Measurements from ENCODE around the gene RASGRF2.

The RASGRF2 gene

DNA sequence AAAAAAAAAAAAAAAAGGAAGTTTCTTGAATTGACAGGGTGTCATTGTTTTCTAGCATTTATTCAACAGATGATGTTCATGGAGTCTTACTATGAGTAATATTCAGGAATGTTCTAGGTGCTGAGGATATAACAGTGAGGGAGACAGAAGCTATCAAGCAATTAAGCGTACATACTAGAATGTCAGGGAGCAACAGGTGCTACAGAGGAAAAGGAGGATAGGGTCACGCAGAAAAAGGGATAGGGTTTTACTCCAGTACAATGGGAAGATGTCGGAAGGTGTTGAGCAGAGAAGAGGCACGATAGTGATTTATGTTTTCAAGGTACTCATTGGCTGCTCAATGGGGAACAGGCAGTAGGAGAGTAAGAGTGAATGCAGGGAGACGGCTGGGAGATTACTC is 6.6 kb upstream of the RASGRF2 start:
- DNase-seq, result no peak

DNA sequence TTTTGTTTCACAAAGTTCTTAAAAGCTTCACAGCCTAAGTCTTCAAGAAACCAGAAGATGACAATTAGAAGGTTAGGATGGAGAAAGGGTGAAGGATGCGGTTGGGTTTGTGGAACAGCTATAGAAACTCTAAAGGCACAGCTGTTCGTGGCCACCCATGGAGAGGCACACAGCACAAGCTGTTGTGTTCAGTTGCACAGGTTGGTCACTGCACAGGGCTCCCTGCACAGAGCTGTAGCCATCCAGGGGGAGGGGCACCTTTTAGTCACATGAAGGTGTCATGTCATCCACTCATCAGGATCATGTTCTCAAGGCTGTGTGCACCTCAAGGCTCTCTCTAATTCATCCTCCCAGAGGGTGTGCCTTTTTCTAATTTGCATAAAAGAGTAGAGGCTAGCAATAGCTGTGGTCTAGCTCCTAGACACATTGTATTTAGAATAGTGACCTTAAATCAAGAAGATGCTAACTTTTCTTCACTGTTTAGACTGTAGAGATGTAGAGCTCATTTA is 5.0 kb upstream of the RASGRF2 start:
- no peak for DNase-seq

DNA sequence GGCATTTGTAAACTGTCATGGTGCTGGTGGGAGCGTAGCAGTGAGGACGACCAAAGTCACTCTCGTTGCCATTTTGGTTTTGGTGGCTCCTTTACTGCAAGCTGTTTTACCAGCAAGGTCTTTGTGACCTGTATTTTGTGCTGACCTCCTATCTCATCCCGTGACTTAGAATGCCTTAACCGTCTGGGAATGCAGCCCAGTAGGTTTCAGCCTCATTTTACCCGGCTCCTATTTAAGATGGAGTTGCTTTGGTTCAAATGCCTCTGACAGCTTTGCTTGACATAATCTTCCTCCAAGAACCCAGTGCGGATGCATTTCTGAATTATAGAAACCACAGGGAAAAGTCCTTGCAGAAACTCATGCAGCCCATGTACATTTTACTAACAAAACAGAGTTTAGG is 3.9 kb upstream of the RASGRF2 start:
- DNase-seq, result no peak

DNA sequence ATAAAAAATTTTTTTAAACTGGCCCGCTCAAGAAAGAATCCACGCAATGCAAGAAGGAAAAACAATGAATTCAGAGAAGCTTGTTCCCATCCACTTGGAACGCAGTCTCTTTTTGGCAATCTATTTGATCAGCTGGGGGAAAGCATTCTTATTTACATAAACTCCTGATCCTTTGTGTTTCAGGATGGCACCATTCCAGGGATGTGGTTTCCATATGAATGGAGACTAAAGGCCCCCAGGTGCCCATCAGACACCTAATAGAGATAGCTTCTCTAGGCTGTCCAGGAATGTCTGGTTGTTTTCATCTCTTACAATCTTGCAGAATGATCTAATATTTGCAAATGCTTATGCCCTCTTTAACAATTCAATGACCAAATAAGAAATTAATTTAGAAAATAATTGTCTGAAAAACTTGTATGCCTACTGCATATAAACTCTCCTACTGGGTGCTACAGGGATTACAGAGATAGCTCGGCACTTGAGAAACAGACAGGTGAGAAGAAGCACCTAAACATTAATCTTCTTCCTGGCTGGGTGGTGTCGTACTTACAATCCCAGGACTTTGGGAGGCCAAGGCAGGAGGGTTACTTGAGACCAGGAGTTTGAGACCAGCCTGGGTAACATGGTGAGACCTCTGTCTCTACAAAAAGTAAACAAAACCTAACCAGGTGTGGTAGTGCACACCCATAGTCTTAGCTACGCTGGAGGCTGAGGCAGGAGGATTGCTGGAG is 3.0 kb upstream of the RASGRF2 start:
- DNase-seq, result peak; percentile 86

DNA sequence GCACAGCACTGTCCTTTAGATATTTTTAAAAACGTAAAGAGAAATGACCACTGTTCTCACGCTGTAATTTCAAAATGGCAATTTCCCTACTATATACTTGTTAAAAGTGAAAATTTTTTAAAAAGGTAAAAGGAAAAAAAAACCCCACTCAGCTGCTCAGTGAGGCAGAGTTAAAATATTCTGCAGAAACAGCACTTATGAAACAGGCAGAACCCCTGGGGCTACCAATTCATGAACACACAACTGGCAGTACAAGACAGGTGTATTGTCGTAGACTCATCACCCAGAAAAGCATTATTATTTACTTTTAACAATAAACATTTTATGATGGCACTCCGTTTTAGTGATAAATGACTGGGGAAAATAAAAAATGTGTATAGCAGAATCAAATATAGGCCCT is 1.5 kb upstream of the RASGRF2 start:
- no peak for DNase-seq

DNA sequence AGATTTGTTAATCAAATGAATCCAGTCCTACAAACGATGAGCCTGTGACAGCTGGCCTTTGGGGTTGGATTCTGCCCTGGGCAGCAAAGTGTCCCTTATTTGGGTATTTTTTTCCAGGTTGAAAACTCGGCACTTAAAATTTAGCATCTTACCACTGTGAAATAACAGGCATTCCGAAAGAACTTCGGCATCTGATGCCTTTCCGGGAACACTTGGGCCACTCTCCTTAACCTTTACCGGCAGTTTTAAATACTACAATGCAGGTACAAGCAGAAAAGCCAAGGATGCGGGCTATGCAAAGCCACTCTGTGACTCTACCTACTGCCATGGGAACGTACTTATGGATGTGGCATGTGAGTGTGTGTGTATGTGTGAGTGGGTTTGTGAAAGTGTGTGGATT is 1.0 kb upstream of the RASGRF2 start:
- DNase-seq, result no peak

DNA sequence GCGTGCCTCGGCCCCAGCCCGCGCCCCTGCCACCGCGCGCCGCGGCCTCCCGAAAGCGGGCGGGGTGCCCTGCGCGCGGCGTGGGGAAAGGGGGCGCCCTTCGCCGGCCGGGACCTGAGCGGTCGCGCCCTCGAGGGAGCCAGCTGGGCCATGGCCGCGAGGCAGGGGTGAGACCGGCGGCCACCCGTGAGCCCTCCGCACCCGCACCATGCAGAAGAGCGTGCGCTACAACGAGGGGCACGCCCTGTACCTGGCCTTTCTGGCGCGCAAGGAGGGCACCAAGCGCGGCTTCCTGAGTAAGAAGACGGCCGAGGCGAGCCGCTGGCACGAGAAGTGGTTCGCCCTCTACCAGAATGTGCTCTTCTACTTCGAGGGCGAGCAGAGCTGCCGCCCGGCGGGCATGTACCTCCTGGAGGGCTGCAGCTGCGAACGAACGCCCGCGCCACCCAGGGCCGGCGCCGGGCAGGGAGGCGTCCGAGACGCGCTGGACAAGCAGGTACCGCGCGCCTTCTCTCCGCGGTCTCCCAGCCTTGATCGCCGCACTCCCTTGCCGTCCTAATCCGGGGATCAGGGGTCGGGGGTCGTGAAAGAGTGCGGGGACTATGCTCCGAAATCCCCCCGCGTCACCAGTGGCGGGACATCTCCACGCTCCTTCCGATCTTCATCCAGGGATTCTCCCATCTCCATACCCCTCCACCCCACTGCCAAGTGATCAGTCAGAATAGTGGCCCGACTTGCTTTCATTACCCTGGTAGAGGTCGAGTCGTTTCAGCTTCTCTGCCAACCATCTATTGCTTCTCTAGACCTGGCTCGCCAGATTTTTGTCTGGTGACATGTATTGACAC is 590 bp downstream of the RASGRF2 start:
- DNase-seq, result no peak

DNA sequence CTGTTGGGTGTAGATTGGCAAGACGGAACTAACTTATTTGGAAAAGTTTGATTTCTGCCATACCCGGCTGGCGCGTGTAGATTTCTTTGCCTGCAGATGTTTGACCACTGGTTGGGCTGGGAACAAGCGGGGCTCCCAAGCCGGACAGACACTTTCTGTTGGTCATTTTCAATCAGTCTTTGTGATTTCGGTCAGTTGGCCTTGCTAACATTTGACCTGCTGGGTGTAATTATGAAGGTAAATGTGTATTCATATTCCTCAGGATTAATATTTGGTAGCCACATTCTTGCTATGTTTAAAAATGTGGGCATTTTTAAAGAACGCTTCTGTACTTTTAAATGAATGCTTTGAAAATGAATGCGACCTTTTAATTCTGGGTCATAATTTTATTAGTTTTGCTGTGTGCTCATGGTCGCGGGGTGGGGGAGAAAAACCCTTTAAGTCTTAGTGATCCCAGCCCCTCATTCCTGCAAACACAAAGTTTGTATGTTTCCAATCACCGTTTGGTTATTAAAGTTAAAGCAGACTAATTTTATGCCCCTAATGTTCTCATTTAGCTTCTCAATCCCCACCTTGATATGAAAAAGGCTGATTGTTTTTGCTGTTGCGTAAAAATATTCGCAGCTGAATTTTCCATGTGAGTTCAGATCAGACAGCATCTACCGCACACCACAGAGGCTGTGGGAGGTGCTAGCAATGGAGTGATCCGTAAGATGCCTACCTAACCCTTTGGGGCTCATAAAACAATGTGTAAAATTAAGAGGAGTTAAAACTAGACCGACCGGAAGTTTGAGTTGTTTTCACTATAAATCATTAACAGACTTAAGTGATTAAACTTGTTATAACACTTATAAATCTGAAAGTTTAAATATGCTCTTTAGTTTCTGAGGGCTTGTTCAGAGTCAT is 1.5 kb downstream of the RASGRF2 start:
- DNase-seq, result no peak

DNA sequence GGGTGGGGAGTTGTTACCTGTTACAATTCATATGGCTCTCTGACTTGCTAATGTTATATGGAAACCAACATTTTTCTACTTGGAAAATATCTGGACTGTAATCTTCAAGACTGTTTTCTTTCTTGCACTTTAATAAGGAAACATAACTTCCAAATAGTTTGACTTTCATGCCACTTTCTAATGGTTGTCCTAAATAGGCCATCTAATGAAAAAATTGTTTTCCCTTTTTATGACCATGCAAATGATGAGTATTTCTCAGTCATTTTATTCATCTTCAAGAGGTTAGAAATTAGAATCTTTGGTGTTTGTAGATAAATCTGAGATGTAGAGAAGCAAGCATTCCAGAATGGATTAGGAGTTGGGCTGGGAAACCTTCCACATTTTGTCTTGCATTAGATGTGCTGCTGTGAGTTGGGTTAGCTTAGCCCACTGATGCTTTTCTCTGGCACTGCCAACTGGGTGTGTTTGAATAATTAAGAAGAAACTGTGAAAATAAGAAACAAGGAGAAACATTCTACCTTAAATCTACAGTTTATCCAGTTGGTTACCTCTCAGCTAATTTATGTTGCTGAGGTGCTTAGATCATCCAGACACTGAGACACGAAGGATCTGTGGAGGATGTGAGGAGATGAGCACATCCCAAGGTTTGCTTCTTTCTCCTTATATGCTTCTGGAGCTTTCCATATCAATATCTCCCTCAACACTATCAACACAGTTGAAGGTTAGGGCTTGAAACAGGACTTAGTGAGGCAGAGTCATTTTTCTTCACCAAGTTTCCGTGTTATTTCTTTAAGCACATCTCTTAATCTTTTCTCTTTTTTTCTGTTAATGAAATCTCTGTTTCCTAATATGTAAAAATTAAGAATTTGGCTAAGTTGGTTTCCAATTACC is 2.7 kb downstream of the RASGRF2 start:
- DNase-seq, result no peak

DNA sequence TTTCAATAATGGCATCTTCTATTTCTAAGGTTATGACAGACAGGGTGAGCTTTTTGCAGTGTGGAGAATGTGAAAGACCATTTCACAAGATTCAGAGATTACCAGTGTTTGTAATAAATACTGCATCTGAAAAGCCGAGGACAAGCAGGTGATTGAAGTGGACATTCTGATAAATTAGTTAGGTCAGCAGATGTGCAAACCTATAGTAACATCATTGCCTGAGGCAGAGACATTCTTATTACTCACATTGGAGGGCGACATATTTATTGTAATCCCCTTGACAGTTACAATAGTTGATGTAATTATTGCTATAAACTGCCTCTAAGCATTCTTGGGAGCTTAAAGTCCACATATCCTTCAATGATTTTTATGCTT is 3.3 kb downstream of the RASGRF2 start:
- no peak for DNase-seq

DNA sequence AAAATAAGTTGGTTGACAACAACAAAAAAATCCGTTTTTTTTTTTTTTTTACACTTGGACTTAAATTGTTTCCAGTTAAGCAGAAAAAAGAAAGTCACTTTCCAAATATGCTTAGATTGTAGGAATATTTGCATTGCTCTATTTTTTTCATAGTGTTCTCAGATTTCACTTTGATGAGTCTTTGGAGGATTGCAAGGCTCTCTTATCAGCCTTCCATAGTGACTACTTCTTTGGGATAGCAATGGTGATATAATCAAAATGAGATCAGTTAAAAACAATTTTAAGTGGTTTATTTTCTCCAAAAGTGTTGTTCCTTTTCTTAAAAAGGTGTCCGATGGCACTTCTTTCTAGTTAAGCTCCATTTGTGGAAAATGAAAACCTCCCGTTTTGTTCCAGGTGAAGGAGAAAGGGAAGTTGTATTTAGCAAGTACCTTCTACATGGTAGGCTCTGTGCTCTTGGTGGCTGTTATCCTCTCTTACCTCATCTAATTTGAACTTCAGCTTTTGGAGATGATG is 3.9 kb downstream of the RASGRF2 start:
- no peak for DNase-seq

DNA sequence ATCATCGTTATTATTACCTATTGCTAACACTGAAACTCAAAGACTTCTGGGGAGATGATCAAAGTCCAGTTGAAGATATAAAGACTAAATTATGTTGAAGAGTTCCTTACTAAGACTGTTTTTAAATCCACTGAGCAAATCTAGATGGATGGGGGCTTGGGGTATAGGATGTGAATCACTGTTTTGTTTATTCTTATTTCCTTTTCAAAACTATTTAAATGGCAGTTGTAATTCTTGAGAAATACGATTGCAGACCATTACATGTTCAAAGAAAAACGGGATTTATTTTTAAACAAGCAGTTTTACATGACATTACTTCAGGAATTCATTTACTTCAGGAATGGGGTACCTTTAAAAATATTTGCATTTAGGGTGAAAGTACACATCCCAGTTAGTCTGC is 4.3 kb downstream of the RASGRF2 start:
- no peak for DNase-seq

DNA sequence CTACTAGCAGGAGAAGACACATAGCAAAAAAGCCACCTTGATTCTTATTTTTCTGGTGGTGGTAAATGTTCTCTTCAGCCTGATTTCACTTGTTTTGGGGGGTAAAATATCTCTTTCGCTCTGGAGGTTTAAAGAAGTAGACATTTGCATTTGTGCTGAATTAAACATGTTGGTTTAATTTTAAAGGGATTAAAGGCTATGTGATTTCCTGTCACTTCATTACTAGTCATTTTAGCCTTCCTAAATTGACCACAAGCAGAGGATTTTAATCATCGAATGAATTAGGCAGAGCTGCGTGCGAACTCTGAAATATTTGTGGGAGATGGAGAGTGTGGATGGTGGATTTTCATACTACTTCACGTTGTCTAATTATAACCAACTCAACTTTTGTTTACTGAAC is 4.8 kb downstream of the RASGRF2 start:
- no peak for DNase-seq

DNA sequence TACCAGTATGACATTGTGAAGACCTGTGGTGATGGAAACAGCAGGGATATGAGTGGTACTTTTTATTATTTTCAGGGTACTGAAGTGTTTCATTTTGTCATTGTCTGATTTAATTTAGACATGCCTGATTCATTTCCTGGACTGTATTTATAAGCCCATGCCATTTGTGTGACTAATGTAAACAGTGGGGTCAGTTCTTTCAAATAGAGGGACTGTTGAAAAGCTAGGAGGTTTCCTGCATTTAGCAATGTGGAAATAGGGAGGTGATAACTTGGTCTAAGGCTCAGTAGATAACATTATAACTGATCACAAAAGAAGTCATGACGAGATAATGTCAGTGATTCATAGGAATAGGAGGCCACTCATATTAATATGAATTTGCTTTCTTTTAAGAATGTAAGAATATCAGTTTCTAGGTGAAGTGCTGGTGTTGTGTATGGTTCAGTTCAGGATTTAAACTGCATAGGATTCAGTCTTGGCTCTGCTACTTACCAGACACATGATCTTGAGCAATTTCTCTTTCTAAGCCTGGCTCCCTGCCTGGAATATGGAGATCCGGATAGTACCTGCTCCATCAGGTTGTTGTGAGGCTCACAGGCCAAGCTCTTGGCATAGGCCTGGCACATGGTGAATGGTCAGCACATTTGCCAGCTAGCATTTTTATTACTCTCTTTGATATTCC is 7.5 kb downstream of the RASGRF2 start:
- DNase-seq, result no peak

DNA sequence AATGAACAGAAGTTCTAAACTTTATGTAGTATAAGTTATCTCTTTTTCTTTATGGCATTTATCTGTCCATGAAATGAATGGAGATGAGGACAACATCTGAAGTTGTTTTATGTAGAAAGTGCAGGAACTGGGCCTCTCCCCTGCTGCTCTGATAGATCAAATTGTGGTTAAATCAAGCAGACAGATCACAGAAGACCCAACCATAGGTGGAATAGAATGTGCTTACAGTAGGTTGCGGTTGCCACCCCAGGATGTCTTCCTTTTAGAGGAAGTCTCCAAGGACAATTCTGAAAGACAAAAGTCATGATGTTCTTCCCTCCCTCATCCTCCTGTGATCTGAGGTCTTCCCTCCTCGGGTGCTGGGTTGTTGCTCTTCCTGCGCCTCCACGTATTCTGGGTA is 12.9 kb downstream of the RASGRF2 start:
- no peak for DNase-seq

DNA sequence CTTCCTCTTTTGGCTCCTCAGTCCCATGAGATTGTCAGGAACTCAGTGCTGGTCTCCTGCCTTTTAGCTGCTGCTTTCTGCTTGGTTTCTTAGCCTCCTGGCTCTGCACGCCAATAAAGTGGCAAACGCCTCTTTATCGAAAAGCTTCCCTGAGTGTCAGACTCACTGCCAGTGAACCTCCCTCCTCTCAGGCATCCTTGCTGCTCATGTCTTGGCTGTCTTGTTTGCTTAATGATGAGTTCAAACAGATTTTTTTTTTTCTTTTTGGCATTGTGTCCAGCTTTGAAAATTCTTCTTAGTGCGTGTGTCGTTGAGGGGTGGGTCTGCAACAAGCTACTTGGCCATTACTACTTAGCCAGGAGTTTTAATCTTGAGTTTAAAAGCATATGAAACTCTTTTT is 14.9 kb downstream of the RASGRF2 start:
- DNase-seq, result no peak

DNA sequence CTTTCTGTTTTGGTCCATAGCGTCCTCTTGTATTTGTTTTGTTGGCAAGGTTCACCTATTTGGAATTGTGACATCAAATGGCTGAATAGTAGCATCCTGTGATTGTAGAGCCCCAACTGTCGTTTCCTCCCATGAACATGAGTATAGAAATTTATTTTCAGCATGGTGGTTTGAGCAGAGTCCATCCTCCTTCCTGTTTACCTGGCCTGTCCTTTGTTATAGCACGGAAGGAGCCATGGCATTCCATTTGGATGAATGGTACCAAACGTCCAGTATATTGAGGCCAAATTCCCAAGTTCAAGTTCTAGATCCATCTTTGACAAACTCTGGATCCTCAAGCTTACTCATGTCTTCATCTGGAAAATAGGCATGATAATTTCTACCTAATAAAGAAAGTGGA is 16.8 kb downstream of the RASGRF2 start:
- DNase-seq, result no peak

DNA sequence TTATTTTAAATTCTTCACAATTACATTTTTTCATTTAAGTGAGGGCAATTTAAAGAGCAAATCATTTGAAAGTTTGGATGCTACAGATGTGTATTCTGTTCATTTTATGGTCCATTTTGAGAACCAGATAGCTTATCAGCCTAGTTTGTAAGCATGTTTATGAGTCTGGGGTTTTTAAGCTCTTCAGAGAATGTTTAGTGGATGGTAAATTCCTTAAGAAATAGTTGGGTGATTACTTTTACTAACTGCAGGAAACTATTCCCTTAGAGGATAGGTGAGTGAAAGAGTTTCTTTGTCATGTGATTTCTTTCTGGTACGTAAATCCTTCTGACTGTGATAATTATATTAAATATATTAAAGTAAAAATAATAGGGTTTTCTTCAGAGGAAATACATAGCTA is 17.6 kb downstream of the RASGRF2 start:
- DNase-seq, result no peak

DNA sequence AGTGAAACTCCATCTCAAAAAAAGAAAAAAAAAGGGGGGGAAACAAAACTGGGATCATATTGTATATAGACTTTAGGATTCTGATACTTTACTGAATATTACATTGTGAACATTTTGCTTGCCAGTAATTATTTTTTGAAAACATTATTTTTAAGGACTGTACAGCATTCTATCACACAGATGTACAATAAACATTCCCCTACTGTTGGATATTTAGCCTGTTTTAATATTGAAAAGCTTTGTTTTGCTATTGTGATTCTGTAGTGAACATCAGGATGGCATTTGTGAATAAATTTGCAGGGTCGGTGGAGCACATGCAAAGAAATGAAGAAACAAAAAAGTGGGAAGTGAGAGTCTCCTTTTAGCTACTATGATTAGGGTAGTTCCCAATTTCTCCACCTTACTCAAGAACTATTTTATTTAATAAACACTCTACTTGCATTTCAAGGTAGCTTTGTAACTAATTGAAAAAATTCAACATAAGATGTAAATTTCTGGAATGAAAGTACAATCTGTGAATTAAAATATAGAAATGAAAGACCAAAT is 18.7 kb downstream of the RASGRF2 start:
- DNase-seq, result no peak

DNA sequence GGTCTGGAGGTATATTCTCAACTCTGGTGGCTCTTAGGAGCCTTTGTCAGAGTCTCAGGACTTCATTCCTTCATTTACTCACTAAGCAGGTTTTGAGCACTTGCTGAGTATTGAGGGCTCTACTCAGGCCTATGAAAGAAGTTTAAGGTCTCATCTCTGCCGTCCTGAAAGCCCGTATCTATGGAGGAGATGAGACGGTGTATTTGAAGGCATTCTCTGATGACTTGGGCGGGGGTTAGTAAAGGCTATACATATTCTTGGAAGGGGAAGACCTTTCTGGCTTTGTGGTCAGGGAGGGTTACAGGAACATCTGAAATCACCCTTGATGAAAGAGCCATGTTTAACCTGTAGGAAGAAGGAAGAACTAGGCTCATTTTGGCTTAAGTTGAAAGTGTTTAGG is 21.9 kb downstream of the RASGRF2 start:
- no peak for DNase-seq

DNA sequence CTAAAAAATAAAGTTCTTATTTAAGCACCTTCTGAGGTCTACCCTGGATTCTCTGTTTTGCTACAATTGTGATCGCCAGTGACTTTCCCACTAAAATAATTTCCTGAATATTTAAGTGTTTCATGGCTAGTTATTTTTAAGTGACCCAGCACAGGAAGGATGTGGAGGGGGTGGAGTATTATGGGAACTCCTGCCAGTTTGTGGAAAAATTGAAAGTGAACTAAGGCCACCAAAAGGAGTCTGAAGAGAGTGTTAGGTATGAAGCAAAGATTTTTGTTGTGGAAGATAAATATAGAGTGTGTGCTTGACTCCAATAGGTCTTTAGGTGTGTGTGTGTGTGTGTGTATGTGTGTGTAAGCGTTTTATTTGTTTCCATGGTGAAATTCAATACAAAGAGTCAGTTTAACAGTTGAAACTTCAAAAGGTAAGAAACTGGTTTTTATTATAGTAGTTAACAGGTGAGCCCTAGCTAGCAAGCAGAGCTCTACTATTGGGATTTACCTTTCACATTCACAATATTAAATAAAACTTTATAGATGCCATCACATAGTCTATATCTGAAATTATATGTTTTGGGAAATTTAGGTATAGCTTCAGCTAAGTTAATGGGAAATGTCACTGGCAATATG is 25.6 kb downstream of the RASGRF2 start:
- no peak for DNase-seq
